Measurements from ENCODE around the gene CCDC87. TPM values are rescaled to one million over a fixed set of nuclear protein-coding genes. Genes with fewer than 3 reads are reported as not detected.

Gene CCDC87
- total RNA-seq, 1 donor from 2014 or later = 0.21 TPM

DNA sequence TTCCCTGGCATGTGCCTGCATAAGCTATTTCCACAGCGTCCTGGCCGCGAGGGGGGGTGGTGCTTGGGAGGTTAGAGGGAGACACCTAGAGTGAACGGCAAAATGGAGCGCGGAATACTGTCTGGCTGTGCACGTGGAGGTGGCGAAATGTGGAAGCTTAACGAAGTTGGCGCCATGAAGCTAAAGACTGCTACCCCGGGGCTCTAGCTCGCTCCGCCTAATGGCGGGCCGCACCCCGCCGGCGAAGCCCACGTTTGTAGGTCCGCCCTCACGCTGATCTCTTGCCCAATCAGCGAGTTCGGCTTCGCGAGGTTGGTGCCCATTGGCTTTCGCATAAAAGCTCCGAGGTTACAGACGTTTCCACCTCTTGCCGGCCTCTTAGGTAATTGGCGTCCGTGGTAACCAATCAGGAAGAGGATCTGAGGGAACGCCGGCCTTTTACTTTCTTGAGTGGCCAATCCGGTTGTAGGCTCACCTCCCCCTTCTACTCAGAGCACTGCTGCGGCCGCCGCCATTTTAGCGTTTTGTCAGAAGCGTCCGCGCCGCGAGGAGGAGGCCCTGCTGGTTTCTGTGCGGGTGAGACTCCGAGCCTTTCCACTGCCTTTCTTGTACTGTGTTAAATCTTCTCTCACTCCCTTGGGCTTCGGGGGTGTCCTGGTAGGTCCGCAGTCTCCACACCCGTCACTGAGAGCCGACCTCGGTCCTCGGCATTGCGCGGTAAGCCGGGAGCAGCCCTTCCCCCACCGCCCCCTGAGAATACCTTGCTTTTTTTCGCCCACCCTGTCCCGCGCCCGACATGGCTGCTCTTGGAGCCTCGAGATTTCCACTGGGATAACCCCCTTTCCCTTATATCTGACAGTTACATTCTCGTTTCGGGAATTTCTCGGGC is 45.6 kb upstream of the CCDC87 start, which contains the start of gene RBM4:
Gene RBM4, plus strand, starts transcription at position 527 of the 889 bp plus-strand sequence. CDS start 1,009 bp downstream, outside the sequence.
- no peaks in the 10 kb centered on the region for H3K9me3 ChIP-seq
- TF ChIP-seq, protein P1, sequence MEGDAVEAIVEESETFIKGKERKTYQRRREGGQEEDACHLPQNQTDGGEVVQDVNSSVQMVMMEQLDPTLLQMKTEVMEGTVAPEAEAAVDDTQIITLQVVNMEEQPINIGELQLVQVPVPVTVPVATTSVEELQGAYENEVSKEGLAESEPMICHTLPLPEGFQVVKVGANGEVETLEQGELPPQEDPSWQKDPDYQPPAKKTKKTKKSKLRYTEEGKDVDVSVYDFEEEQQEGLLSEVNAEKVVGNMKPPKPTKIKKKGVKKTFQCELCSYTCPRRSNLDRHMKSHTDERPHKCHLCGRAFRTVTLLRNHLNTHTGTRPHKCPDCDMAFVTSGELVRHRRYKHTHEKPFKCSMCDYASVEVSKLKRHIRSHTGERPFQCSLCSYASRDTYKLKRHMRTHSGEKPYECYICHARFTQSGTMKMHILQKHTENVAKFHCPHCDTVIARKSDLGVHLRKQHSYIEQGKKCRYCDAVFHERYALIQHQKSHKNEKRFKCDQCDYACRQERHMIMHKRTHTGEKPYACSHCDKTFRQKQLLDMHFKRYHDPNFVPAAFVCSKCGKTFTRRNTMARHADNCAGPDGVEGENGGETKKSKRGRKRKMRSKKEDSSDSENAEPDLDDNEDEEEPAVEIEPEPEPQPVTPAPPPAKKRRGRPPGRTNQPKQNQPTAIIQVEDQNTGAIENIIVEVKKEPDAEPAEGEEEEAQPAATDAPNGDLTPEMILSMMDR (IDR thresholded peaks at IDR 0.05) = no peak
- peak within 1 kb of the TSS; percentile 72 to 96 for H3K4me3 ChIP-seq
- H3K36me3 ChIP-seq = peaks cover 27 to 34% of the 10 kb centered on the region in 2 donors
- no peaks in the 10 kb centered on the region for H3K27me3 ChIP-seq
- peak within 1 kb of the TSS; percentile 86 to 88 for H3K27ac ChIP-seq
- intact Hi-C loops (cut with DNase I) = loop anchor here (1.0 kb wide), 3 partner anchors 22 to 45 kb away; partner anchors contain the start of genes CCDC87, CCS, RBM14 and RBM4B
- peaks cover 28 to 36% of the 10 kb centered on the region in 2 donors for H3K4me1 ChIP-seq
- DNase-seq (ENCODE audit: low spot score in 2 of 2) = peak; percentile 96 to 99

DNA sequence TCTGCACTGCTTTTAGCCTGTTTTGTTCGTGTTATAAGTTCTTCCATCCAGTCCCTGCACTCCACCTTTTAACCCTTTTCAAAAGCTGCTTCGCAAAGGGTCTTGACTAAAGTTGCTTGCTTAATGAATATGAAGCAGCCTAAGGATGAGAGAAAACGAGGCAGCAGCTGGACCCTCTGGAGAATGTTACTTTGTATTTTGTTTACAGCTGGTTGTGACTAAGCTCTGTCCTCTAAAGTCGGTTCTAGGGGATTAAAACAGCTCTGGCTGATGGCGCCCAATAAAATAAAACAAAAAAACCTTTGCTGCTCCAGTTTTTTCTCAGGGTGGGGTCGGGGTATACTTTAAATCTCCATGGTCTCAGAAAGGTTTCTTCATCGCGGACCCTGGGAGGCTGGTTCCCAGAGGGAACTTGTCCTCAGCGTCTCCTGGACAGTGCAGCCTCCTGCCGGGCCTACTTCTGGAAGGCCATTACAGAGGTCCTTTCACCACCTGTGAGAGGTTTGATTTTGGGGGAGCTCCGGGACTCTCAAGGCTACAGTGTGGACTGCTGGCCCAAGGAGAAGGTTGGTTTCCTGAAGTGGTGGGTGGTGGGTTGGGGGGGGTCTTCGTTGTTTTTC is 44.8 kb upstream of the CCDC87 start:
- H3K27ac ChIP-seq = peak overlapping the region; percentile 52 to 58
- H3K36me3 ChIP-seq = peaks cover 19 to 29% of the 10 kb centered on the region in 2 donors
- no peak for DNase-seq (ENCODE audit: low spot score in 2 of 2)
- H3K4me1 ChIP-seq = peaks cover 26 to 28% of the 10 kb centered on the region in 2 donors
- H3K9me3 ChIP-seq = no peaks in the 10 kb centered on the region
- intact Hi-C loops (cut with DNase I) = loop anchor here (1.0 kb wide), 3 partner anchors 21 to 44 kb away; partner anchors contain the start of genes CCDC87, CCS, RBM14 and RBM4B
- H3K27me3 ChIP-seq = no peaks in the 10 kb centered on the region
- H3K4me3 ChIP-seq = peak overlapping the region; percentile 52 to 72
- TF ChIP-seq, protein P1 (IDR thresholded peaks at IDR 0.05) = no peak

DNA sequence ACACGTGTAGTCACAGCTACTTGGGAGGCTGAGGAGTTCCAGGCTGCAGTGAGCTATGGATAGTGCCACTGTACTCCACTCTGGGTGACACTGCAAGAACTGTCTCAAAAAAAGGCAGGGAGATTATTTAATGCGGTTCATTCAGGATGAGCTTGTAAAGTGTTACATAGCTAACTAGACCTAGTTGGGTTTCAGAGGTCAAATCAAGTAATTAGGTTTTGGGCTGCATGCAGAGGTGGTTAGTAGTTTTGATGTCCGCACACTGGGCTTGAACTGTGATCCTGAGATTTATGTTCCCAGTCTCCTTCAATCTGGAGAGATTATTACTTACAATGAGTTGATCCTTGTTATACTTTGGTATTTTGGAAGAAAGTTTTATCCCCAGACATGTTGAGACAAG is 43.5 kb upstream of the CCDC87 start:
- H3K27me3 ChIP-seq = no peaks in the 10 kb centered on the region
- no peak for DNase-seq (ENCODE audit: low spot score in 2 of 2)
- intact Hi-C loops (cut with DNase I) = no loop called here
- TF ChIP-seq, protein P1 (IDR thresholded peaks at IDR 0.05) = no peak
- no peak overlapping the region for H3K27ac ChIP-seq
- H3K4me1 ChIP-seq = peaks cover 13 to 16% of the 10 kb centered on the region in 2 donors
- H3K9me3 ChIP-seq = no peaks in the 10 kb centered on the region
- H3K4me3 ChIP-seq = no peak overlapping the region
- peaks cover 10 to 17% of the 10 kb centered on the region in 2 donors for H3K36me3 ChIP-seq

DNA sequence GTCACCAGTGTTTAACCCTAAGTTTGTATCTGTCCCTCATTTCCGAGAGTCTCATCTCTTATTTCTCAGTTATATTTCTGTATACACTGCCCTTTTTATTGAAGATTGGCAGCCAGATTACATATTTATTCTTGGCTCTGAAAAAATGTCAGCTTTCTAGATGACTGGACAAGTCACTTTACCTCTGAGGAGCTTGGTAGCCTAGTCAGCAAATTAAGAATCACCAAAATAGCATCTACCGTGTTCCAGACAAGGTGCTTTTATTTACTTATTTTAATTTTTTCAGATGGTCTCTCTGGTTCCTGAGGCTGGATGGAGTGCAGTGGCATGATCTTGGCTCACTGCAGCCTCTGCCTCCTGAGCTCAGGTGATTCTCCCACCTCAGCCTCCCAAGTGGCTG is 40.1 kb upstream of the CCDC87 start:
- H3K4me1 ChIP-seq = no peaks in the 10 kb centered on the region
- no peak for DNase-seq (ENCODE audit: low spot score in 2 of 2)
- TF ChIP-seq, protein P1 (IDR thresholded peaks at IDR 0.05) = no peak
- intact Hi-C loops (cut with DNase I) = no loop called here
- H3K27ac ChIP-seq = no peak overlapping the region
- no peak overlapping the region for H3K4me3 ChIP-seq
- peaks cover 0 to 26% of the 10 kb centered on the region in 2 donors for H3K36me3 ChIP-seq
- H3K9me3 ChIP-seq = no peaks in the 10 kb centered on the region
- H3K27me3 ChIP-seq = no peaks in the 10 kb centered on the region

DNA sequence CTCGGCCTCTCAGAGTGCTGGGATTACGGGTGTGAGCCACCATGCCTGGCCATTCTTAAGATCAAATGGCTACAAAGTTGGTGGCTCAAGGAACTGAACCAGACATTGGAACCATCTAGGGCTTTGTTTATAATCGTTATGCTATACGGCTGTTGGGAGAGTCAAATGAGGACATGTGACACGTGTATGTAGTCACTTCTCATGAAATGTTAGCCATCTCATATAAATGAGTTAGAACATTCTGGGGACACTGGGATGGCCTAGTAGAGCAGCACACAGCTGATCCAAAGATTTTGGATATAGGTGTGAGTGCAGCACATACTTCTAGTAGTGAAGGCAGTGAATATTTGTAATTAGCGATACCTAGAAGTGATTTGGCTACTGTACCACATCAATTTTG is 39.0 kb upstream of the CCDC87 start:
- no peak for DNase-seq (ENCODE audit: low spot score in 2 of 2)
- intact Hi-C loops (cut with DNase I) = no loop called here
- peaks cover 10 to 36% of the 10 kb centered on the region in 2 donors for H3K36me3 ChIP-seq
- no peak overlapping the region for H3K27ac ChIP-seq
- no peak overlapping the region for H3K4me3 ChIP-seq
- H3K27me3 ChIP-seq = no peaks in the 10 kb centered on the region
- H3K4me1 ChIP-seq = no peaks in the 10 kb centered on the region
- no peaks in the 10 kb centered on the region for H3K9me3 ChIP-seq
- TF ChIP-seq, protein P1 (IDR thresholded peaks at IDR 0.05) = no peak

Measured in ascending aorta (tissue), 2 donors.